GM12878 (cell line): ENCODE results near the gene PAIP2. TPM values are rescaled to one million over a fixed set of nuclear protein-coding genes. Genes with fewer than 3 reads are reported as not detected.

Experiments used
- ATAC-seq: fragments of 200-7000 bp; cut with Tn5 transposase; 3 replicates; pipeline ENCODE4 v1.9.1; 2020; ENCODE audit warnings: mild to moderate bottlenecking, moderate library complexity
- BruUV-seq: library from RNA; stranded (reverse); fragments of 400-500 nt; replicated peaks from 2 replicates; lab custom pipeline; 2021; lab: Mats Ljungman, UMichigan
- CTCF ChIA-PET: fragments of 300-600 bp; sonication (Branson Sonifier 250); formaldehyde crosslinking; extraction: SDS; loops from one replicate; lab custom pipeline; 2021; ENCODE audit warnings: inconsistent platforms; lab: Yijun Ruan, JAX
- POLR2A ChIA-PET: fragments of 350-600 bp; formaldehyde crosslinking; extraction: SDS; loops from one replicate; lab custom pipeline; 2021; ENCODE audit warnings: inconsistent platforms; lab: Charles Lee
- RAD21 ChIA-PET: fragments of 300-600 bp; sonication (Branson Sonifier 250); formaldehyde crosslinking; loops from one replicate; lab custom pipeline; 2023; ENCODE audit warnings: antibody characterized with exemption; ENCODE audit not compliant: unreplicated experiment; lab: Charles Lee
- SMC1A ChIA-PET: fragments of 300-600 bp; sonication (Branson Sonifier 250); formaldehyde crosslinking; loops from one replicate; lab custom pipeline; 2023; ENCODE audit not compliant: unreplicated experiment, uncharacterized antibody; lab: Charles Lee
- DNase-seq: peaks from one replicate; pipeline ENCODE4 v3.0.0-alpha.2; 2011; ENCODE audit warnings: low read depth, low spot score
- FAIRE-seq: peaks from 3 replicates; lab custom pipeline; 2011; peaks lifted over from hg19 to GRCh38; lab: Jason Lieb, UNC
- H2AFZ ChIP-seq: 2 replicates; pipeline ENCODE4 v1.6.0; 2011; ENCODE audit warnings: low read depth, low read length, control low read depth; ENCODE audit not compliant: control insufficient read depth
- H3K27ac ChIP-seq: 2 replicates; pipeline ENCODE4 v1.5.1; 2011; ENCODE audit warnings: control low read depth; ENCODE audit not compliant: control insufficient read depth, insufficient read depth
- H3K27me3 ChIP-seq, 2 experiments: replicated peaks in 1 of 2; 2 replicates each; pipeline versions ENCODE4 v1.6.0 to v1.6.1; 2011; ENCODE audit warnings: low read length in 1 of 2; ENCODE audit not compliant: control insufficient read depth in 2 of 2, insufficient read depth in 2 of 2
- H3K36me3 ChIP-seq, 2 experiments: 2 replicates each; pipeline ENCODE4 v1.5.1; 2011; ENCODE audit warnings: low read length in 1 of 2; ENCODE audit not compliant: control insufficient read depth in 2 of 2, insufficient read depth in 2 of 2
- H3K4me1 ChIP-seq: 2 replicates; pipeline ENCODE4 v1.6.1; 2011; ENCODE audit warnings: mild to moderate bottlenecking, low read length, moderate library complexity, mixed read lengths; ENCODE audit not compliant: control insufficient read depth, insufficient read depth
- H3K4me2 ChIP-seq: 2 replicates; pipeline ENCODE4 v1.6.0; 2011; ENCODE audit warnings: control low read depth; ENCODE audit not compliant: control insufficient read depth, insufficient read depth
- H3K4me3 ChIP-seq: fragments of 200-600 bp; sonication (generic); 2 replicates; pipeline ENCODE4 v1.5.1; 2016
- H3K79me2 ChIP-seq: 2 replicates; pipeline ENCODE4 v1.6.0; 2011; ENCODE audit warnings: low read length; ENCODE audit not compliant: control insufficient read depth, insufficient read depth
- H3K9ac ChIP-seq: 2 replicates; pipeline ENCODE4 v1.8.0; 2011; ENCODE audit warnings: low read length, control low read depth, mixed read lengths; ENCODE audit not compliant: control insufficient read depth, insufficient read depth
- H3K9me3 ChIP-seq: replicated peaks from 3 replicates; pipeline ENCODE4 v1.5.1; 2011; ENCODE audit warnings: mild to moderate bottlenecking, low read length; ENCODE audit not compliant: control insufficient read depth, insufficient read depth
- H4K20me1 ChIP-seq: 2 replicates; pipeline ENCODE4 v1.6.0; 2011; ENCODE audit not compliant: control insufficient read depth, insufficient read depth
- BACH1 ChIP-seq: fragments of 450-650 bp; IDR thresholded peaks from 2 replicates; pipeline ENCODE4 v1.6.1; 2017; ENCODE audit warnings: mild to moderate bottlenecking, borderline replicate concordance
- BMI1 ChIP-seq: fragments of 450-650 bp; IDR thresholded peaks from 2 replicates; pipeline ENCODE4 v1.6.1; 2016; ENCODE audit warnings: mild to moderate bottlenecking, moderate library complexity, borderline replicate concordance
- CHD1 ChIP-seq: IDR thresholded peaks from 2 replicates; pipeline ENCODE4 v1.6.1; 2012; ENCODE audit warnings: low read depth, low read length, improper control_type of control experiment
- ESRRA ChIP-seq: IDR thresholded peaks from 2 replicates; pipeline ENCODE4 v1.6.1; 2012; ENCODE audit warnings: mild to moderate bottlenecking, low read length, improper control_type of control experiment
- GATAD2B ChIP-seq: fragments of 450-650 bp; conservative IDR thresholded peaks from 2 replicates; pipeline ENCODE4 v1.6.1; 2017; ENCODE audit warnings: low read depth, mild to moderate bottlenecking, moderate library complexity
- HCFC1 ChIP-seq: fragments of 150-350 bp; IDR thresholded peaks from 2 replicates; pipeline ENCODE4 v1.6.1; 2014; ENCODE audit warnings: low read length
- IKZF1 ChIP-seq: fragments of 450-650 bp; conservative IDR thresholded peaks from 2 replicates; pipeline ENCODE4 v1.6.1; 2017; ENCODE audit warnings: antibody characterized with exemption, mild to moderate bottlenecking
- IRF4 ChIP-seq: IDR thresholded peaks from 2 replicates; pipeline ENCODE4 v1.6.1; 2011; ENCODE audit warnings: low read depth, low read length
- MAX ChIP-seq: IDR thresholded peaks from 2 replicates; pipeline ENCODE4 v1.6.1; 2012; ENCODE audit warnings: low read depth, low read length, improper control_type of control experiment
- MTA3 ChIP-seq: IDR thresholded peaks from 2 replicates; pipeline ENCODE4 v1.6.1; 2012; ENCODE audit warnings: low read length, inconsistent platforms, borderline replicate concordance
- MYC ChIP-seq: IDR thresholded peaks from 2 replicates; pipeline ENCODE4 v1.6.1; 2011; ENCODE audit warnings: mild to moderate bottlenecking, low read length, moderate library complexity, inconsistent platforms; ENCODE audit not compliant: insufficient read depth, insufficient replicate concordance, insufficient read length, severe bottlenecking
- RELA ChIP-seq: fragments of 450-650 bp; IDR thresholded peaks from 2 replicates; pipeline ENCODE4 v1.8.0; 2014; ENCODE audit warnings: borderline replicate concordance; ENCODE audit not compliant: partially characterized antibody
- REST ChIP-seq: IDR thresholded peaks from 2 replicates; pipeline ENCODE4 v1.6.1; 2012; ENCODE audit warnings: mild to moderate bottlenecking, low read depth, low read length
- TARDBP ChIP-seq: IDR thresholded peaks from 2 replicates; pipeline ENCODE4 v1.6.1; 2016; ENCODE audit warnings: borderline replicate concordance
- YY1 ChIP-seq: IDR thresholded peaks from 2 replicates; pipeline ENCODE4 v1.6.1; 2011; ENCODE audit warnings: low read depth, mild to moderate bottlenecking, low read length
- ZNF217 ChIP-seq: fragments of 450-650 bp; IDR thresholded peaks from 2 replicates; pipeline ENCODE4 v1.6.1; 2017; ENCODE audit warnings: antibody characterized with exemption, mild to moderate bottlenecking
- WGBS: methylation state at CpG from one replicate; pipeline ENCODE4 v1.1.6; 2016; ENCODE audit warnings: low lambda C conversion rate; ENCODE audit not compliant: insufficient replicate concordance, insufficient coverage; ENCODE audit errors: missing lambda C conversion rate; 5-methylcytosine and 5-hydroxymethylcytosine counted together
- in situ Hi-C: fragments of 300-500 bp; cut with MboI; formaldehyde crosslinking; loops from 9 replicates; pipeline ENCODE4 v1.14.3; 2018; ENCODE audit warnings: mixed read lengths
- intact Hi-C: fragments of 100-400 bp; cut with micrococcal nuclease; formaldehyde crosslinking; loops from one replicate; pipeline ENCODE4 v1.14.2; 2022; ENCODE audit not compliant: unreplicated experiment
- polyA plus RNA-seq, 11 experiments: library from polyadenylated mRNA; depleted of rRNA in 4 of 11; unstranded in 6 of 11; stranded (reverse) in 5 of 11; fragments of >200 nt; fragmentation: Nextera tagmentation in 4 of 11; fragmentation: Illumina TruSeq in 1 of 11; extraction: Ambion mirVana in 4 of 11; extraction: Trizol in 1 of 11; gene quantifications; 1 replicate in 1 of 11; 2 replicates in 10 of 11; pipeline versions ENCODE4 v1.2.1 to v1.2.3, GENCODE V29; 2011 to 2016; ENCODE audit warnings: inconsistent platforms in 2 of 11, missing spikeins in 2 of 11, low read depth in 1 of 11
- total RNA-seq, 4 experiments: library from RNA; depleted of rRNA in 3 of 4; stranded (reverse); fragments of >200 nt in 3 of 4; fragmentation: Illumina TruSeq in 1 of 4; extraction: Trizol in 1 of 4; gene quantifications; 2 replicates each; pipeline versions ENCODE4 v1.2.1 to v1.2.3, GENCODE V29; 2013 to 2021
- TF ChIP-seq, protein P1 (sequence below): fragments of 450-650 bp; IDR thresholded peaks from 2 replicates; pipeline ENCODE4 v1.6.1; 2017; ENCODE audit warnings: low read depth, mild to moderate bottlenecking, moderate library complexity

Gene PAIP2
- total and polyA plus RNA-seq, 10 of the 15 experiments (the other 5 are each of a cell fraction or from before 2014, with no cell fraction given) = 49.9 to 154 (median 102) TPM

DNA sequence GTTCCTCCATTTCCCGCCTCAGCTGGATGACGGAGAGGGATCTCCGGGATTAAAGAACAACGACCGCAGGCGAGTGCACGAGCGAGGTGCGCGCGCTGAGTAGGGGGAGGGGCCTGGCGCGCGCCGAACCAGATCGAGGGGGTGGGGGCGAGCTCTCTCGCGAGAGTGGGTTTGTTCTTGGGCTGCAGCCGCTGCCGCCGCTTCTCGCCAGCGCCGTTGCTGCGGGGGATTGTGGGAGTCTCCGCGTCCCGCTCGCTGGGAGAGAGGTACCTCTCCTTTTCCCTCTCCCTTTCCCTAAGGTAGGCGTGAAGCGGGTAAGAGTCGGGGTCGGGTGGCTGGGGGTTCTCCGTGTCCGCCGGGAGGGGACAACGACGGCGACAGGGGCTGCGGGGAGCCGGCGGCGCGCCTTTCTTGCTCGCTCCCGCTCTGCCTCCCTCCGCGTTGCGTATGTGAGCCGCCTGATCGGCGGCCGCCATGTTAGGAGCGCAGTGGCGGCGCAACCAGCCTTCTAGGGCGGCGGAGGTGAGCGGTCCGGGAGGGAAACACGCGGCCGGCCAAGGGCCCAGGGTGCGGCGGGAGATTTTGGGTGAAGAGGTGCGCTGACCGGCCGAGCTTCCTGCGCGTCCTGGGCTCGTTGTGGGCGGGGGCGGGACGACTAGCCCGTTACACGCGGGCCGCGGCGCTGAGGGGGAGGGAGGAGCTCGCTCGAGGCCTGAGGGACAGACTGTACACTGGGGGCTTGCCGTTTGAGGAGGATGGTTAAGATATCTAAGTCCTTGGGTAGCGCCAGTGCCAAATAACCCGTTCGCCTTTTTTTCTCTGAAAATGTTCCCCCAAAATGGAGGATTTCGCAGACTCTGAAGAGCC, 47.9 kb upstream of the PAIP2 start, which contains the start of gene MATR3:
TSS of gene MATR3 (plus strand) at position 234 of the 867 bp plus-strand sequence. CDS start 13,676 bp downstream, outside the sequence.
- ATAC-seq (peak; percentile 84), FAIRE-seq (no peak), DNase-seq (peak; percentile 74)
- peaks cover 56% of the 10 kb centered on the region for H3K79me2 ChIP-seq
- H3K27me3 ChIP-seq = no peaks in the 10 kb centered on the region
- in situ Hi-C loops (no loop called here), intact Hi-C loops (loop anchor here (2.0 to 5.0 kb wide), 2 partner anchors 19 to 99 kb away; no protein-coding TSS in a partner anchor)
- peak within 1 kb of the TSS; percentile 93 for H3K4me2 ChIP-seq
- under 1% methylated on average over 73 of the region's 88 CpGs for WGBS
- RAD21 ChIA-PET = interaction anchor here (0.6 to 4.2 kb wide), 15 partner anchors 11 to 259 kb away, joined by 3 to 31 read pairs (median 4); partner anchors contain the start of genes MZB1 and PAIP2
- H3K4me1 ChIP-seq = peaks cover 11% of the 10 kb centered on the region
- H4K20me1 ChIP-seq = peaks cover 3% of the 10 kb centered on the region
- CTCF ChIA-PET = interaction anchor here (0.7 to 3.2 kb wide), 9 partner anchors 10 to 110 kb away, joined by 3 to 17 read pairs (median 5); partner anchors contain the start of gene SPATA24
- H3K9me3 ChIP-seq = no peaks in the 10 kb centered on the region
- POLR2A ChIA-PET = interaction anchor here (0.5 to 7.6 kb wide), 21 partner anchors 9 to 1191 kb away, joined by 3 to 61 read pairs (median 5); partner anchors contain the start of genes DNAJC18, ETF1, MZB1 and PAIP2
- H3K36me3 ChIP-seq = no peaks in the 10 kb centered on the region
- H3K4me3 ChIP-seq = peak within 1 kb of the TSS; percentile 89
- H3K9ac ChIP-seq = peak within 1 kb of the TSS; percentile 99
- no TSS peak for BruUV-seq
- H3K27ac ChIP-seq = peak within 1 kb of the TSS; percentile 98
- H2AFZ ChIP-seq = peak within 1 kb of the TSS; percentile 94
- SMC1A ChIA-PET = interaction anchor here (1.2 to 12.7 kb wide), 5 partner anchors 13 to 98 kb away, joined by 3 to 136 read pairs (median 6); no protein-coding TSS in a partner anchor
- TF ChIP-seq MYC (peak; percentile 48), MAX (peak; percentile 22; the same call in 1 of the 2 replicates), ESRRA (no peak; the same call in 1 of the 2 replicates), HCFC1 (peak; percentile 29; the same call in 1 of the 2 replicates), ZNF217 (no peak), BMI1 (no peak), TARDBP (no peak; the same call in 1 of the 2 replicates), BACH1 (no peak), RELA (peak; percentile 19), MTA3 (no peak; the same call in 1 of the 2 replicates), IKZF1 (peak; percentile 76), CHD1 (peak; percentile 74; the same call in 1 of the 2 replicates), YY1 (peak; percentile 96), GATAD2B (peak; percentile 67), REST (no peak), IRF4 (no peak)
- TF ChIP-seq, protein P1, sequence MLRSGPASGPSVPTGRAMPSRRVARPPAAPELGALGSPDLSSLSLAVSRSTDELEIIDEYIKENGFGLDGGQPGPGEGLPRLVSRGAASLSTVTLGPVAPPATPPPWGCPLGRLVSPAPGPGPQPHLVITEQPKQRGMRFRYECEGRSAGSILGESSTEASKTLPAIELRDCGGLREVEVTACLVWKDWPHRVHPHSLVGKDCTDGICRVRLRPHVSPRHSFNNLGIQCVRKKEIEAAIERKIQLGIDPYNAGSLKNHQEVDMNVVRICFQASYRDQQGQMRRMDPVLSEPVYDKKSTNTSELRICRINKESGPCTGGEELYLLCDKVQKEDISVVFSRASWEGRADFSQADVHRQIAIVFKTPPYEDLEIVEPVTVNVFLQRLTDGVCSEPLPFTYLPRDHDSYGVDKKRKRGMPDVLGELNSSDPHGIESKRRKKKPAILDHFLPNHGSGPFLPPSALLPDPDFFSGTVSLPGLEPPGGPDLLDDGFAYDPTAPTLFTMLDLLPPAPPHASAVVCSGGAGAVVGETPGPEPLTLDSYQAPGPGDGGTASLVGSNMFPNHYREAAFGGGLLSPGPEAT = peak; percentile 76
